Activated naive CD8-positive, alpha-beta T cell treated with anti-CD3 and anti-CD28 coated beads for 36 hours (primary cell): ENCODE data around the gene SPATA21. TPM values are rescaled to one million over a fixed set of nuclear protein-coding genes. Genes with fewer than 3 reads are reported as not detected.
A peak's percentile ranks its signal among the peaks of the same experiment; 100 is the strongest.
"Not testable (repeated sequence)": the region's sequence is repeated elsewhere in the genome, so short reads cannot be mapped to it uniquely, and the experiment has no call there.

ENCODE experiments used
- DNase-seq: peaks from one replicate; pipeline ENCODE4 v3.0.0; 2021
- H3K27ac Mint-ChIP-seq: one replicate; pipeline ENCODE4 v1.8.0; 2022; ENCODE audit warnings: mild to moderate bottlenecking, moderate library complexity, mixed read lengths
- H3K27me3 Mint-ChIP-seq: one replicate; pipeline ENCODE4 v1.8.0; 2022; ENCODE audit warnings: mild to moderate bottlenecking, mixed read lengths
- H3K36me3 Mint-ChIP-seq: one replicate; pipeline ENCODE4 v1.8.0; 2021; ENCODE audit warnings: mild to moderate bottlenecking, mixed read lengths
- H3K4me1 Mint-ChIP-seq: one replicate; pipeline ENCODE4 v1.8.0; 2021; ENCODE audit warnings: mixed read lengths
- H3K4me3 Mint-ChIP-seq: one replicate; pipeline ENCODE4 v1.8.0; 2022; ENCODE audit warnings: mild to moderate bottlenecking, moderate library complexity, mixed read lengths
- H3K9me3 Mint-ChIP-seq: one replicate; pipeline ENCODE4 v1.8.0; 2022; ENCODE audit warnings: mixed read lengths
- total RNA-seq, 2 experiments: library from RNA; stranded (reverse); gene quantifications; one replicate each; pipeline ENCODE4 v1.2.3, GENCODE V29; 2021

Gene SPATA21, protein sequence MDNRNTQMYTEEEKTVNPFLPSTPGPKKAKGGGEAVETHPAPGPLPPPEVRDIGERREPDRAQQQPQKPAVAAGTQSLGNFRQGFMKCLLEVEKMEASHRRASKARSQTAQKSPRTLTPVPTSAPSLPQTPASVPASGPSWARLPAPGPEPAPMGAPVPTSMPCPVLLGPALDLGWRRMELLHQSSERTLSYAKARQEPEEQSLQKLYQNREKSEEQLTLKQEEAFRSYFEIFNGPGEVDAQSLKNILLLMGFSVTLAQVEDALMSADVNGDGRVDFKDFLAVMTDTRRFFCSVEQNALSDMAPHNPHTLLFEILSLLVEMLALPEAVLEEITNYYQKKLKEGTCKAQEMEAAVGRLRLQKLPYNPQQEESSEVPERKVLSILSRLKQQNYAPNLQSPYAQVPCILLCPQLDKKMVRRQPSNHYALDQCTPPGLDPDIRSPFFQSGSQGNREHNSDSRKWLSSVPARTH
- not detected for total RNA-seq

GRCh38 chr1:16436946-16437474 lies at the start of gene SPATA21:
Gene SPATA21, minus strand, starts transcription at chr1:16437424. Its CDS starts 6,053 bp downstream, at chr1:16431371.
- peak; percentile 18 for DNase-seq
- no peaks in the 10 kb centered on the region for H3K9me3 Mint-ChIP-seq
- no peaks in the 10 kb centered on the region for H3K27me3 Mint-ChIP-seq
- no peak within 1 kb of the TSS for H3K4me3 Mint-ChIP-seq
- no peak within 1 kb of the TSS for H3K27ac Mint-ChIP-seq
- peaks cover 12% of the 10 kb centered on the region for H3K4me1 Mint-ChIP-seq
- H3K36me3 Mint-ChIP-seq = peaks cover 3% of the 10 kb centered on the region

- not testable (repeated sequence) for H3K4me3 Mint-ChIP-seq, H3K36me3 Mint-ChIP-seq, H3K9me3 Mint-ChIP-seq, H3K27ac Mint-ChIP-seq, H3K4me1 Mint-ChIP-seq, H3K27me3 Mint-ChIP-seq, DNase-seq
Measured at GRCh38 chr1:16487011-16487410, 49.8 kb upstream of the SPATA21 start.

DNA sequence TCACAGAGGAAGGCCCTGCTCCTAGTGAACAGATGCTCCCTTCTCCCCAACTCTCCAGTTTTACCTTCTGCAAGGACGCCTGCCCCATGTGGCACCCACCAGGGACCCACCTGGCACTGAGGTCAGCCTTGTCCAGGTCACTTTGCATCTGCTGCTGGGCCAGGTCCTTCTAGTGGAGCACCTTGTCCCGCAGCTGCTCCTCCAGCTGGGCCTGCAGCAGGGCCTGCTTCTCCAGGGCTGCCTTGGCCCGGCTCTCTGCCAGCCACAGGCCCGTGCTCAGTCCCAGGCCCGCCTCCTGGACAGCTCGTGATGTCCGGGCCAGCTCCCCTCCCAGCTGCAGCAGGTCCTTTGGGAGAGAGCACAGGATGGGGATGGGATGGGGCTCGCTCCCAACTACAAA lies 49.1 kb upstream of the SPATA21 start:
- not testable (repeated sequence) for H3K27me3 Mint-ChIP-seq, H3K27ac Mint-ChIP-seq, H3K4me1 Mint-ChIP-seq, H3K9me3 Mint-ChIP-seq, DNase-seq, H3K4me3 Mint-ChIP-seq, H3K36me3 Mint-ChIP-seq

DNA sequence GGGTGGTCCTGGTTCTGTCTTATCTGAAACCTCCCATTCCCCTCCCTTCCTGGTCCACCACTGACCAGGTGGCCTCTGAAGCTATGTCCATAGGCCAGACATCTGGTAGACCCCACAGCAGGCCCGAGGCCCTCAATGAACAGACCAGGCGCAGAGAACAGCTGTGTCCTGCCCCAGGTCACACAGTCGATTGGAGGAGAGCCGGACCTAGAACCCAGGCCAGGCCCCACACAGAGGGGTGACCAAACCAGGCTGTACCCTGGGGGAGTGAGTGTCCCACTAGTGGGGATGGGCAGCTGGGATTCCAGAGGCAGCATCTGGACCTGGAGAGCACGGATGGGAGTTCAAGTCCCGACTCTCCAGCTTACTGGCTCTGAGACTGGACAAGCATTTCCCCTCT lies 47.7 kb upstream of the SPATA21 start:
- Mint-ChIP-seq H3K4me3 (no peak overlapping the region), H3K27ac (no peak overlapping the region), H3K9me3 (no peaks in the 10 kb centered on the region), H3K36me3 (no peaks in the 10 kb centered on the region), H3K27me3 (no peaks in the 10 kb centered on the region), H3K4me1 (no peaks in the 10 kb centered on the region)
- no peak for DNase-seq

- no peak overlapping the region for H3K27ac Mint-ChIP-seq
- H3K27me3 Mint-ChIP-seq = no peaks in the 10 kb centered on the region
- H3K36me3 Mint-ChIP-seq = no peaks in the 10 kb centered on the region
- no peak for DNase-seq
- no peaks in the 10 kb centered on the region for H3K4me1 Mint-ChIP-seq
- no peaks in the 10 kb centered on the region for H3K9me3 Mint-ChIP-seq
- no peak overlapping the region for H3K4me3 Mint-ChIP-seq
Measured at GRCh38 chr1:16484501-16484835, 47.2 kb upstream of the SPATA21 start.

GRCh38 chr1:16483639-16484500 lies 46.6 kb upstream of the SPATA21 start:
- H3K27ac Mint-ChIP-seq, H3K27me3 Mint-ChIP-seq, H3K36me3 Mint-ChIP-seq, H3K9me3 Mint-ChIP-seq, H3K4me3 Mint-ChIP-seq, H3K4me1 Mint-ChIP-seq, DNase-seq: not testable (repeated sequence)

DNA sequence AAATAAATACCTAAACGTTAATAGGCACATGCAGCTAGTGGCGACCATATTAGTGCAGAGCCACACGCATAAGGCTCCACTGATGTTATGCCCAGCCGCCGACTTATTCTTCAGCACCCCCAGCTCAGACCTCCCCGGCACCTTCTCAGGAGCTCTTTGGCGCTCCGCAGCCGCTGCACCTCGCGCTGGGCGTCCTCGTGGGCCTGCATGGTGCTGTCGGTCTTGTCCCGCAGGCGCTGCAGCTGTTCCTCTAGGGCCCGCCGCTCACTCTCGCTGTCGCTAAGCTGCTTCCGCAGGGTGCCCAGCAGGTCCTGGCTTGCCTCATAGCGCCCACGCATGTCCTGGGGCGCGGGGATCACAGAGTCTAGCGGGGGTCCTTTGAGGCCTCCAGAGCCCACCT lies 45.9 kb upstream of the SPATA21 start:
- not testable (repeated sequence) for H3K9me3 Mint-ChIP-seq, H3K36me3 Mint-ChIP-seq, DNase-seq, H3K4me3 Mint-ChIP-seq, H3K27me3 Mint-ChIP-seq, H3K27ac Mint-ChIP-seq, H3K4me1 Mint-ChIP-seq

- Mint-ChIP-seq H3K27me3 (no peaks in the 10 kb centered on the region), H3K36me3 (no peaks in the 10 kb centered on the region), H3K4me3 (no peak overlapping the region), H3K27ac (no peak overlapping the region), H3K4me1 (peaks cover 7% of the 10 kb centered on the region), H3K9me3 (no peaks in the 10 kb centered on the region)
- no peak for DNase-seq
Measured at GRCh38 chr1:16478091-16478490, 40.9 kb upstream of the SPATA21 start.

- DNase-seq, H3K27me3 Mint-ChIP-seq, H3K36me3 Mint-ChIP-seq, H3K27ac Mint-ChIP-seq, H3K9me3 Mint-ChIP-seq, H3K4me3 Mint-ChIP-seq, H3K4me1 Mint-ChIP-seq: not testable (repeated sequence)
Measured at GRCh38 chr1:16475771-16476770, 38.8 kb upstream of the SPATA21 start.

- not testable (repeated sequence) for DNase-seq, H3K36me3 Mint-ChIP-seq, H3K4me1 Mint-ChIP-seq, H3K27ac Mint-ChIP-seq, H3K9me3 Mint-ChIP-seq, H3K4me3 Mint-ChIP-seq, H3K27me3 Mint-ChIP-seq
Measured at GRCh38 chr1:16474891-16475290, 37.7 kb upstream of the SPATA21 start.

- Mint-ChIP-seq H3K27me3 (no peaks in the 10 kb centered on the region), H3K9me3 (no peaks in the 10 kb centered on the region), H3K27ac (no peak overlapping the region), H3K36me3 (no peaks in the 10 kb centered on the region), H3K4me3 (no peak overlapping the region), H3K4me1 (peaks cover 7% of the 10 kb centered on the region)
- no peak for DNase-seq
Measured at GRCh38 chr1:16474166-16474800, 37.1 kb upstream of the SPATA21 start.

DNA sequence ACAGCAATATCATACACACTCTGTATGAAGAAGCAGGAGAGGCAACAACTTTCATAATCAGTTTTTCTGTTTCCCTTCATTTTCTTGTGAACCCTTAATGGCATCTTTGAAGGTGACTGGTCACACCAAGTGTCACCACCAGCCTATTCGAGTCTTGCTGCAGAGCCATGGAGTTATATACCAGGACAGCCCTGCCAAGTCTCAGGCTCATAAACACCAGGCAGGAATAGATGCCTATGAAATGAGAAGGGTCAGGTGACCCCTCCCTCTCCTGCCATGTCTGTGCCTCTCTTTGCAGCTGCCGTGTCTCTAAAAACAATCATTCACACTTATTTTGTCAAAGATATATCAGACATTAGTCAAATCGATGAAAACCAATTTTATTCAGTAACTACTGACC lies 31.3 kb upstream of the SPATA21 start:
- no peak for DNase-seq
- Mint-ChIP-seq H3K27ac (no peak overlapping the region), H3K9me3 (no peaks in the 10 kb centered on the region), H3K27me3 (no peaks in the 10 kb centered on the region), H3K4me3 (no peak overlapping the region), H3K36me3 (peaks cover 2% of the 10 kb centered on the region), H3K4me1 (peaks cover 5% of the 10 kb centered on the region)

- H3K36me3 Mint-ChIP-seq = peaks cover 7% of the 10 kb centered on the region
- no peak for DNase-seq
- H3K4me1 Mint-ChIP-seq = peaks cover 3% of the 10 kb centered on the region
- H3K4me3 Mint-ChIP-seq = no peak overlapping the region
- no peak overlapping the region for H3K27ac Mint-ChIP-seq
- no peaks in the 10 kb centered on the region for H3K9me3 Mint-ChIP-seq
- H3K27me3 Mint-ChIP-seq = no peaks in the 10 kb centered on the region
Measured at GRCh38 chr1:16464917-16465625, 27.8 kb upstream of the SPATA21 start.
